GM21717 (cell line): ENCODE measurements around the gene MYO5C.
"Not testable (repeated sequence)": the region's sequence is repeated elsewhere in the genome, so short reads cannot be mapped to it uniquely, and the experiment has no call there.

Experiments
- ATAC-seq: cut with Tn5 transposase; IDR thresholded peaks from one replicate; pipeline ENCODE4 v1.9.1; 2021; ENCODE audit warnings: mild to moderate bottlenecking, moderate library complexity; ENCODE audit not compliant: unreplicated experiment

Gene MYO5C

GRCh38 chr15:52307847-52308246 is 12.2 kb upstream of the MYO5C start:
- ATAC-seq, result no peak

- no peak for ATAC-seq
Measured at GRCh38 chr15:52306270-52306669, 10.7 kb upstream of the MYO5C start.

GRCh38 chr15:52303093-52303772 is 7.6 kb upstream of the MYO5C start:
- no peak for ATAC-seq

GRCh38 chr15:52301265-52301847 is 5.8 kb upstream of the MYO5C start:
- ATAC-seq, result no peak

- no peak for ATAC-seq
Measured at GRCh38 chr15:52294881-52295420, 653 bp downstream of the MYO5C start.

DNA sequence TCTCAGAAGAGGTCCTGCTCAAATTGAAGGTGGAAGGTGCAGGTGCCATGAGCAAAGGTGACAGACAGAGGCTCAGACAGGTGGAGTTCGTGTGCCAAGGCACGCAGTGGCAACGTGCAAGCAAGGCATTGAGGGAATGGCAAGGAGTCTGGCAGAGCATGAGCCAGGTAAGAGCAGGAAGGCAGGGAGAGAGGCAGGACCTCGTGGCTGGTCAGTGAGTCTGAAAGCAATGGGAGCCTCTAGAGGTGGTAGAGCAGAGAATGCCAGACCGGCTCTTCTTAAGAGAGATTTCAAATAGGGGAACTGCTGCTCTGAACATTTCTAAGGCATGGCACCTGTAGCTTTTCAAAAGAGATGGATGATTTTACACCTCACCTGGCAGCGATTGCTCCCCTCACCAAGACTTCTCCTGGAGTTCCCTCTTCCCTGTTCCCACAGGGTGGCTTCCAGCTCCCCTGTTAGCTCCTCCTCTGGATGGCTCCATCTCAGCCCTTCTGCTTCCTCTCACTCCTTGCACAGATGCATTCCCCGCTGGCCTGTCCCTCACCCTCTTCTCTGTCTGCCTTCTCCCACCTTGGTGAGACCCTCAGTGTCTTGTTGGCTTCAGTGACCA is 2.7 kb downstream of the MYO5C start:
- ATAC-seq, result no peak

GRCh38 chr15:52291204-52291603 is 4.4 kb downstream of the MYO5C start:
- peak; percentile 58 for ATAC-seq

GRCh38 chr15:52290800-52291199 is 4.8 kb downstream of the MYO5C start:
- ATAC-seq, result no peak

- peak; percentile 46 for ATAC-seq
Measured at GRCh38 chr15:52290329-52290728, 5.3 kb downstream of the MYO5C start.

- ATAC-seq, result no peak
Measured at GRCh38 chr15:52289629-52290081, 5.9 kb downstream of the MYO5C start.

DNA sequence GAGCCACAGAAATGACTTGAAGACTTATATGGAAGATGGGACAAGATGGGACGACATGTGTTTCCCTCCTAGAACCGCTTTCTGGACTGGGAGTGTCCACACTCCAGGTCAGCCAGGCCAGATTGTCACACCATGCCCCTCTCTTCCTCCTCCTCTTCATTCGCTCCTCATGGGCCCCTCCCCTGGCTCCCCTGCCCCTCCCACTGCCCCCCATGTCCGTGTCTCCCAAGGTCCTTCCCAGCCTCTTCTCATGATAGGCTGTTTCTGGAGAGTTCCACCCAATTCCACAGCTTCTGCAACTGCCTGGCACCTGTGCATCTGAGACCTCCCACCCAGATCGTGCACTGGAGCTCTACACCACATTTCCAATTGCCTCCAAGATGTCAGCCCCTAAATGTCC is 6.6 kb downstream of the MYO5C start:
- ATAC-seq, result no peak

GRCh38 chr15:52288051-52288942 is 7.3 kb downstream of the MYO5C start:
- ATAC-seq, result no peak

GRCh38 chr15:52287114-52287513 is 8.5 kb downstream of the MYO5C start:
- no peak for ATAC-seq

DNA sequence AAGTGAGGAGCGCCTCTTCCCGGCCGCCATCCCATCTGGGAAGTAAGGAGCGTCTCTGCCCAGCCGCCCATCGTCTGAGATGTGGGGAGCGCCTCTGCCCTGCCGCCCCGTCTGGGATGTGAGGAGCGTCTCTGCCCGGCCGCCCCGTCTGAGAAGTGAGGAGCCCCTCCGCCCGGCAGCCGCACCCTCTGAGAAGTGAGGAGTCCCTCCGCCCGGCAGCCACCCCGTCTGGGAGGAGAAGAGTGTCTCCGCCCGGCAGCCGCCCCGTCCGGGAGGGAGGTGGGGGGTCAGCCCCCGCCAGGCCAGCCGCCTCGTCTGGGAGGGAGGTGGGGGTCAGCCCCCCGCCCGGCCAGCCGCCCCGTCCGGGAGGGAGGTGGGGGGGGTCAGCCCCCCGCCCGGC is 9.7 kb downstream of the MYO5C start:
- not testable (repeated sequence) for ATAC-seq

DNA sequence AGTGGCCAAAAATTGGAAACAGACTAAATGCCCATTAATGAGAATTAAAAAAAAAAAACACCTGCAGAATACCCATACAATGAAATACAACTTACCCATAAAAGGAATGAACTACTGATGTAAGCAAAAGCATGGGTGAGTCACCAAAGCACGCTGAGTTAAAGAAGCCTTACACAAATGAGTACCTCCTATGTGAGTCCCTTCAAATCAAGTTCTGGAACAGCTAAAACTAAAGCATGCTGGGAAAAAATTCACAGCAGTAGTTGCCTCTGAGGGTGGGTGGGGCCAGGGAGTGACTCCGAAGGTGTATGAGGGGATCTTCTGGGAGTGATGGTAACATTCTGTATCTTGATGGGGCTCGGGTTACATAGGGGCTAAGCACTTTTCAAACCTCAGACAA is 11.4 kb downstream of the MYO5C start:
- no peak for ATAC-seq

DNA sequence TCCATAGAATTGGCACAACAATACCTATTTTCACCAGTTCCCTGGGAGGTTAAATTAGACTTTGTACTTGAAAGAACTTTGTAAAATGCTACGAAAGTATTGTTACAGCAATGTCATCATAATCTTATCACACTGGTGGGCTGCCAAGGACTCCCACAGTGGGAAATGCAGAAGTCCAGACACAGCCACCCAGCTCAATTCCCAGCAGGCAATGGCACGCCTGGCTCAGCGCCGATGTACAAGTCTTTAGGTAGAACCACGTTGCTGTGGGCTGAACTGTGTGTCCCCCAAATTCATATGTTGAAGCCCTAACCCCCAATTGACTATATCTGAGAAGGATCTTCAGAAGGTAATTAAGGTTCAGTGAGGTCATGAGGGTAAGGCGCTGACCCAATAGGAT is 12.3 kb downstream of the MYO5C start:
- no peak for ATAC-seq

GRCh38 chr15:52282418-52282817 is 13.2 kb downstream of the MYO5C start:
- no peak for ATAC-seq

DNA sequence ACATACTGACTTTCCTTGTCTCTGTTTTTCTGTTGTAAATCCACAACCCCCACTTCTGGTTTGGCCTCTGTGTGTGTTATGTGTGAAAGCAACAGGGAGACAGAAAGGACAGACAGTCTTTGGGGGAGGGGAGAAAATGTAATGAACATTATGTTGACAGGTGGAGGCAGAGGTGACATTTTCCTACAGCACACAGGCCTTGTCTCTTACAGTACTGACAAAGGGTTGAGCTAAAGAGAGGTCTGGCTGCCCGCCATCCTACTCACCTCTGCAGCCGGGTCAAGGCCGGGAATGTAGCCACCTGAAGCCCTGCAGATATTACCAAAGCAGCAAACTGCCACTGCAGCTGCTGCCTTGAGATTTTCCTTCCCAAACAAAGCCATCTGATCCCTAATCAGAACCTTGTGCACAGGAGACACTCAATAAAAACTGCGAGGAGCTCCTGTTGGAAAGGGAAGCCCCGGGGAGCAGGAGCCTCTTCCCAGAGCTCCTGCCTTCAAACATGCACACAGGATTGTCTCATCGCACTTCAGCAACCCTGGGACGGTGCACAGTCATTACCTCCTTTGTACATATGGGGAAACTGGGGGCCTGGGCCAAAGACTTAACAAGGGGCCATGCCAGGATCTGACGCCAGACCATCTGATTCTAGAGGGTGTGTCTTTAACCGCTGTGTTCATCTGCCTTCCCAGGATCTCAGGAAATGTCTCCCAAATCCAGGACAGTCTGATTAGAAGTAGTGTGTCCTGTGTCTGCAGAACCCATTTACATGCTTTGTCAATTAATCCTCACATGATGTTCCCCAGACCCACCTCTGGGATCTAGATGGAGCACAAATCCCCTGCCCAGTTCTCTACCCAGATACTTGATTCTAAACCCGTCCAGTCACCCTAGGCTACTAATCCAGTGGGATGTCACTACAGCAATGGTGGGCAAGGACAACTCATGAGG is 14.2 kb downstream of the MYO5C start:
- no peak for ATAC-seq

DNA sequence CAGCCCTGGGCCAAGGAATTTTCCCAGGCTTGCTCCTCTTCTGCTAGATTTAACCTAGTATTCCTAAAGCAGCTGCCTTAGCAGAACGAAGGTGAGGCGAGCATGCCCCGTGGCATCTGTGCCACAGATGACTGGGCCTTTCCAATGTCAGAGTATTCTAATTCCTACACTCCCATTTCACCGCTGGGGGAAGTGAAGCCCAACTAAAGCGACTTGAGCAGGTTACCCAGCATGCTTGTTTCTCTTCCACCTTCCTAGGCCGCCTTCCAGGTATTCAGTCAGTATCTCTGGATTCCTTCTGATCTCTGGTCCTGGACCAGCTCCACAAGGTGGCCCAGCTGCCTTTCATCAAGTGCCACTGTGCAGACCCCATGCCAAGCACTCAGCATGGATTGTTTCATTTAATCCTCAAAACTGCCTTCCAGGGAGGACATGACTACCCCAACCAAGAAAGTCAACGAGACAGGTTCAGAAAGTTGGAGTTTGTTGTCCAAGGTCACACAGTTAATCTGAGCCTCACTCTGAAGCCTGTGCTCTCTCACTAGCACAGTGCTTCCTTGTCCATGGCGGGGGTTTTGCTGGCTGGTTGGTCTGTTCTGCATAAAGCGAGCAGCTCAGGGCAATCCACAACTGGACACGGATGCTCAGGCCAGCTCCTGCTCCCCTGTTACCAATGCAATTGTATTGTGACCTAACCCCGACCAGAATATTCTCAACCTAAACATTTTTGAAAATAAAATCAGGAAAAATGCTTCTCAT is 15.1 kb downstream of the MYO5C start:
- ATAC-seq, result no peak
